Right hindlimb (tissue), 1 donor: Measurements from ENCODE around the gene CRTC2.
A peak's percentile ranks its signal among the peaks of the same experiment; 100 is the strongest.

ENCODE experiments used
- DNase-seq: peaks from one replicate; pipeline ENCODE4 v3.0.0-alpha.2; 2018

The CRTC2 gene

DNA sequence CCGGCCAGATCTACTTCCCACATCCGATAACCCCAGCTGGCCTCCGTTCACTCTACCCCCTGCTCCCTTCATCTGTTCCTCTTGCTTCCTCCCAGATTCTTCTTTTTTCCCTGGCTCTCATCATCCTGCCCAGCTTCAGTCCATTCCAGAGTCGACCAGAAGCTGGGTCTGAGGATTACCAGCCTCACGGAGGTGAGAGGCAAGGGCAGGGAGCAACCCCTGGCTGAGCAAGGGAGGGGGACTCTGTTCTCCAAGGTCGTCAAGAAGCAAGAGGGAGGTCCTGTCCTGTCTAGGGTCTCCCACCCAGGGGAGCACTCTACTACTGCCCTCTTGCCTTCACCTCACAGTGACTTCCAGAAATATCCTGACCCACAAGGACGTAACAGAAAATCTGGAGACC lies 15.1 kb upstream of the CRTC2 start:
- DNase-seq, result no peak

DNA sequence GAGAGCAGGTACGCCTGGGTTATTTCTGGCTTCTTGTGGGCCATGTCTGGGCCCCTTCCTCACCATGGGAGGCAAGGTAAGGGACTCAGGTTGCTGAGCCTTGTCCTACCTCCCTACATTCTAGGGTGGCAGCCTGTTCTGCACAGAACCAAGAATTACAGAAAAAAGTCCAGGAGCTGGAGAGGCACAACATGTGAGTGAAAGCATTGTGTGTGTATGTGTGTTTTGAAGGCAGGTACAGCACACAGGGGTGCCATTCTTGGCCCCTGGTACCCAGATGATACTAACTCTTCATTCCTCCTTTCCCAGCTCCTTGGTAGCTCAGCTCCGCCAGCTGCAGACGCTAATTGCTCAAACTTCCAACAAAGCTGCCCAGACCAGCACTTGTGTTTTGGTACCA lies 14.7 kb upstream of the CRTC2 start:
- DNase-seq, result no peak

DNA sequence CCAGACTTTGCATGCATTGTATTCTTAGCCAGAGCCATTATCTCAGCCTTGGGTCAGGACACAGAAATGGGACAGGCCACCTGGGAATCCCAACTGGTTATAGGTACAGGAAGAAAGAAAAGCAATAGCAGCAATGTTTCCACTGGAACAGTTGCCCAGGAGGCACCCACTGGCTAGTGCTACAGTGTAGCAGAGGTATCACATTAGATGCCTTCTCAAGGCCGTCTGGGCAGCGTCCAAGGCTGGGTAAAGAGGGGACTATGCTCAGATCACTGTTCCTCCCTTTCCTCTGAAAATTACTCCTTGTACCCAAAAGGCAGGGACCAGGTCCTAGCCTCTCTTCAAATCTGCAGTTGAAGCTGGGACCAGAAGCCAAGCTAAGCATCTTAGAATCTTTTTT lies 11.9 kb upstream of the CRTC2 start:
- no peak for DNase-seq

DNA sequence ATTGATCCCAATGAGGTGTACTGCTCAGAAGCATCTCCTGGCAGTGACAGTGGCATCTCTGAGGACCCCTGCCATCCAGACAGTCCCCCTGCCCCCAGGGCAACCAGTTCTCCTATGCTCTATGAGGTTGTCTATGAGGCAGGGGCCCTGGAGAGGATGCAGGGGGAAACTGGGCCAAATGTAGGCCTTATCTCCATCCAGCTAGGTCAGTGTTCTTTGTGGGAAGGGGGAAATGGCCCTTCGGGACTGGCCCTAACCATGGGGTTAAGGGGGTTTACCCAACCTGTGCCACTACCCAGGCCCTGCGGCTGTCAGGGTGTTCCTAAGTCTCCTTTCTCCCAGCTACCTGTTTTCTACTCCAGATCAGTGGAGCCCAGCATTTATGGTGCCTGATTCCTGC lies 10.6 kb upstream of the CRTC2 start:
- no peak for DNase-seq

DNA sequence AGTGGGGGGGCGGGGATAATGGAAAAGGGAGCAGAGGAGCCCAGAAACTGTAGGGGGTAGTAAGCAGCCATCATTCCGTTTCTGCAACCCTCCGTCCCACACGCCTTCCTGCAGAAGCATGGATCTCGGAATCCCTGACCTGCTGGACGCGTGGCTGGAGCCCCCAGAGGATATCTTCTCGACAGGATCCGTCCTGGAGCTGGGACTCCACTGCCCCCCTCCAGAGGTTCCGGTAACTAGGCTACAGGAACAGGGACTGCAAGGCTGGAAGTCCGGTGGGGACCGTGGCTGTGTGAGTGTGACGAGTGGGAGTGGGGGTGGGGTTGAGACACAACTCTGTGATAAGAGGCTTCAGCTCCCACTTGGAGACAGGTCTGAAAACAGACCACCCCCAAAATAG lies 10.0 kb upstream of the CRTC2 start:
- peak; percentile 46 for DNase-seq

DNA sequence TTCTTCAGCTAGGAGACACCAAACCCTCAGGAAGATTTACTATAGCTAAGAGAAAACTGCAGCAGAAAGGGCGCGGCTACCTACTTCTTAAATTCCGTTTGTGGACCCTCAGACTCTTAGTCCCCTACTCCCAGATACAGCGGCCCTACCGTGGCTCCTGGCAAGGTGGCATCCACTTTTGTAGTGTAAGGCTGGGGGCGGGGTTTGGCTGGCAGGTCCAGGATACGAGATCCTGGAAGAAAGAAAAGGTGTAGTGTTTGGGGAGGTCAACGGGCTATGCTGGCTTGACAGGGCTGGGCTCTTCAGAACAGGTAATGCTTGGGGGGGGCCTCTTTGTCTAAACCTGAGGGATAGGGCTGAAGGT lies 9.6 kb upstream of the CRTC2 start:
- DNase-seq, result no peak

DNA sequence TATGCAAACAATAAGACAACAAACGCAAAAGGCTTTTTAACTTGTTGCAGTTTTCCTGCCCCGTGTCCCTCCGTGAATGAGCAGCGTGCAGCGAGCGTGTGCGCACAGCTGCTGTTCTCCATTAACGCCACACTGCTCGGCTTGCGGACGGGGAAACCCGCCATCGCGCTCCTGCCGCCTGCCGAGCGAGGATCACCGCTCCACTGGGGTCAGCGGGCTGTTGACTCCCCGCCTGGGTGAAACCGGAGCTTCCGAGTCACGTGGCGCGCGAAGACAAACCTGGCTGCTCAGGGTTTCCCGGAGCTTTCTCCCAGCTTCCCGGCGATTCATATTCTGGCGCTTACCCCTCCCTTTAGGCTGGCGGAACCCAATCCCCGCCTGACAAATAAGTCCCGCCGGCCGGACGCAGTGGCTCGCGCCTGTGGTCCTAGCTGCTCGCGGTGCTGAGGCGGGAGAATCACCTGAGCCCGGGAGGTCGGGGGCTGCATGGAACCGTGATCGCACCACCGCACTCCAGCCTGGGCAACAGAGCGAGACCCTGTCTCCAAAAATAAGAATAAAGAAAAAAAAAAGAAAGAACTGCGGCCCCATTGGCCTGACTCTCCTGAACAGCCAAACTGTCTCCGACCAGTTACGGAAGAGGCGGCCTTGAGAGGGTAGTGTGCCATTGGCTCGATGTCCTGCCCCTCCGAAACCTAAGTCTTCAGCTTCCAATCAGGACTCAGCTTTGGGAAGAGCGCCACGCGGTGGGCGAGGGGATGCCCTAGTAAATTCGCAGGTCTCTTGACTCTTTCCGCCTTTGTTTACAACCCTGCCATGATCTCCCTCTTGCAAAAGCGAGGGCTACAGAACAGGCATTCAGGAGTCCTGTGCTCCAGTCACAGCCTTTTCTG lies 8.9 kb upstream of the CRTC2 start, which contains the start of gene CREB3L4:
TSS of gene CREB3L4 (plus strand) at position 796 of the 893 bp plus-strand sequence. CDS start 624 bp downstream, outside the sequence.
- peak; percentile 96 for DNase-seq

DNA sequence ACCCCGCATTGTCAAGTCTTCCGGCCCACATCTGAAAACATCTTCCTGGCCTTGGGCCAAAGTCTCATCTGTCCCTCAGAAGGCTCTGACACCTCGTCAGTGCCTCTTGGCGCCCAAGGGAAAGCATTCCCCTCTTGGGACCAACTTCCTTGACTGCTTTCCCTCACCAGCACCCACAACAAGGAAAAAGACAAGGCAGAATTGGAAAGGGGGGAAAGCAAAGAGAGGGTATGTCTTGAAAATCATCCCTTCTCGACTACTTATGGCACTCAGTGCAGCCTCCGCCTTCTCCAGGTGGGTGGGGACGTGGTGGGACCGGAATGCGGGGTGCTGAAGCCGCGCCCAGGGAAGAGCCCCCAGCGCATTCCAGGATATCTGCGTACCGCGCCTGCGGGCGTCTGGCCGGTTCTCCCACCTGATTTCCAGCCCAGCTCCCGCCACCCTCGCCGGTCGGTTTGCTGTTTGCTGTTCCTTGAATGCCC lies 5.5 kb upstream of the CRTC2 start:
- peak; percentile 62 for DNase-seq

DNA sequence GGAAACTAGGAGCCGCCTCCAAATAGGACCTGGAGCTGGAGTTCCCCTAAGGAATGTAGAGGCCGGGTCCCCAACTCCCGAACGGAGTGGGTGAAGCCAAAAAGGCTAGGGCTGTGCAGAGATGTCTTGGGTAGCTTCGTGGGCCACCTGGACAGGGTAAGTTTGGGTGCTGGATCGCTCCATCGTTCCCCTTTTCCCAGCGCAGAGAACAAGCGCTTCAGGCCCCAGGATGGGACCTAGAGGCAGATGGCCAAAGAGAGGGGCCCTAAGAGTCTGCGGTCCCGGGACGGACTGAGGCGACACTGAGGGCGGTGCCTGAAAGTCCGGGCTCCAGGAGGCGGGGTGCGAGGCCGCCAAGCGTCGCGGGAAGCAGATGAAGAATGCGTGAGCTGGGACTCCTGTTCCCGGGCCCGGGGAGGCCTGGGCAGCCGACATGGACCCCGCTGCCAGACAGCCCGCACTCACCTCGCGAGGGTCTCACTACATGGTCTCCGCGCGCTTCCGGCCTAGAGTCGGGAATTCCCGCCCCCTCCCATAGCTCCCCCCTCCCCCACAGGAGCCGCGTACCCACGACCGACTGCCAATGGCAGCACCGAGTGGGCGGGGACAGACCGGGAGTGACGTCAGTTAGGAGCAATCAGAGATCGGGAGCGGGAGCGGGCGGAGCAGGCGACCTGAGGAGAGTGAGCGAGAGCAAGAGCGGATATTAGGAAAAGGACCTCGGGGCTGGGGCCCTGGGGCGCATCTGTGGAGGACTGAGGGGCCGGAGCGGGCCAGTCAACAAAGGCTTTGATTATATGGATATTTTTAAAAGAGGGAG lies 4.8 kb upstream of the CRTC2 start, which contains the start of gene SLC39A1:
TSS of gene SLC39A1 (minus strand) at position 508 of the 820 bp plus-strand sequence. CDS start 822 bp downstream, outside the sequence.
- DNase-seq, result peak; percentile 99

DNA sequence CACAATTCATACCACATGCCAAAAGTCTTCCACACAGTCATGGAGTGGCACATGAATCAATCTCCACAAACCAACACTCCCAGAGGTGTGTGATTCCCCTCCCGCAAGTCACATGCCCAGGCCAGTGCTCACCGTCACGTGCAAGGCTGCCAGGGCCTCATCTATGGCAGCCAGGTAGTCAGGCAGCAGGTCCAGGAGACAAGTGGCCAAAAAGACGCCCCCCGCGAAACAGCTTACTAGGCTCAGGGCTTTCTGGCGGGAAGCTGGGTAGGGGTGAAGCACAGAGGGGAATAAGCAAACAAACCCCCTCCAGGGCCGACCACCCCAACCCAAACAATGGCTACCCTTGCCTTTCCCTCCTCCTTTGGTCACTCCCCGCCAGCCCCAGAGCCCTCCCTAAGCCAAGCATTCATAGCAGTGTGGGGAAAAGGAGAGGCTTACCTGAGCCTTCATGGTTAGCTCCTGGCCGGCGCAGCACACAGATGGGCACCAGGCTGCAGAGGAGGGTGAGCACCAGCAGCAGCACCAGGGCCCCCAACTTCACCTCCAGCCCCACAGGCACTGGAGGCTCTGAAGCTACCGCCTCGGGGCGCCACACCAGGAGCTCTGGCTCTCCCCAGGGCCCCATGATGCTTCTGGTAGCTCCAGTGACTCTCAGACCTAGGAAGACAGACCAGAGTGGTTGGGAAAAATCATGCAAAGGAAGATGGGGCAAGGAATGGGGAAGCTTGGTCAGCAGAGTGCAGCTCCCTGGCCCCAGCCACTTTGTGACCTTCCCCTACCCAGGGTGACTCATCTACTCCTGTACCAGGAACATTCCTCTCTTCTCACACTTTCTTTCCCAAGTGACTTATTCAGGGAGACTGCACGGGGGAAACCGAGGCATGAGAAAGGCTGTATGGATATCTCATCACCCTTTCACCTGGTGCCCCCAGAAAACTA lies 3.9 kb upstream of the CRTC2 start:
- DNase-seq, result no peak

DNA sequence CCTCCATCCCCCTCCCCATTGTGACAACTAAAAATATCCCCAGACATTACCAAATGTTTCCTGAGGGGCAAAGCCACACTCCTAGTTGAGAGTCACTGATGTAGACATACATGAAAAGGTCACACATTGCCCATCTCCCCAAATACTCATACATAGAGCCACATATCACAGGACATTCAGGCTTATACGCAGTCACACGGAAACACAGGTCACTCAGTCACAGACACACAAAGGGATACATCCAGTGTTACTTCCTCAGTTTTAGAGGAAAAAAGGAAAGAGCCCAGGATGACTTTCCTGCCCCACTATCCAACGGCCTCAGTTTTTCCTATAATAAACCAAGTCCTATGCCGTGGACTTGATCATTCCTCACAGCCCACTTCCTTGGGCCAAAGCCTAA lies 3.0 kb upstream of the CRTC2 start:
- no peak for DNase-seq

DNA sequence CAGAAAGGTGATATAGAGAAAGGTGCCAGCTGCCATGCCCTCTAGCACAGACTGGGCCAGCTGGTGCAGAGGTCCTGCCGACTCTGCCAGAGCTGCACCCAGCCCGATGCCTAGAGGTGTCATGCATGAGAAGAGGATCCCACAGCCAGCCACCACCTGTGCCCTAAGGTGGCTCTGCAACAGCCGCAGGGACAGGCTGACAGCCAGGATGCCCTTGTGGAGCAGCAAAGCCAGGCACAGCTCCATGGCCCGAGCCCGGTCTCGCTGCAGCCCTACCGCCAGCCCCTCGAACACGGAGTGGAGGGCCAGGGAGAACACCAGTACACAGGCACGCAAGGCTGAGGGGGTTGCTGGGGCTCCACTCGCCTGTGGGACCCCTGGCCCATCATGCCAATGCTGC lies 1.8 kb upstream of the CRTC2 start:
- DNase-seq, result no peak

DNA sequence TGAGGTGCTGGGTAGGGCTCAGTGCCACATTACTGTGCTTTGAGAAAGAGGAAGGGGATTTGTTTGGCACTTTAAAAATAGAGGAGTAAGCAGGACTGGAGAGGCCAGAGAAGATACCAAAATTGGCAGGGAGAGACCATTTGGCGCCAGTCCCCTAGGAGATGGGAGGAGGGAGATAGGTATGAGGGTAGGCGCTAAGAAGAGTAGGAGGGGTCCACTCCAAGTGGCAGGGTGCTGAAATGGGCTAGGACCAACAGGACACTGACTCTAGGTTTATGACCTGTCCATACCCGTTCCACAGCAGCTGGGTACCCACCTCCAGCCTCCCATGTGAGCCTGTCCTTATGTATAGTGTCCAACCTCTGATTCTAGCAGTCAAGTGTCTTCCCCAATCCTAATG lies 1.0 kb upstream of the CRTC2 start:
- DNase-seq, result no peak

DNA sequence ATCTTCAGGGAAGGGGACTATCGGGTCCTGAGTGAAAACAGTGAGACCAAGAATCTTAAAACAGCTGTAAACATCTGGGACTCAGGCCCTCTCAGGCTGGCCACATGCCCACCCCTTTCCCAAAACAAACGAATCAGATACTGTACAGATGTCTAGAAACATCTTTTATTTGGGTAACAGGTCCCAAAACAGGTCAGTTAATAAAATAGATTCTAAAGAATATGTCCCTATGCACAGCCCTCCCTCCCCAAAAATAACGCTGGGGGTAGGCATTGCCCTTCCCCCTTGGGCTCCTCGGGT lies 499 bp upstream of the CRTC2 start:
- DNase-seq, result no peak

DNA sequence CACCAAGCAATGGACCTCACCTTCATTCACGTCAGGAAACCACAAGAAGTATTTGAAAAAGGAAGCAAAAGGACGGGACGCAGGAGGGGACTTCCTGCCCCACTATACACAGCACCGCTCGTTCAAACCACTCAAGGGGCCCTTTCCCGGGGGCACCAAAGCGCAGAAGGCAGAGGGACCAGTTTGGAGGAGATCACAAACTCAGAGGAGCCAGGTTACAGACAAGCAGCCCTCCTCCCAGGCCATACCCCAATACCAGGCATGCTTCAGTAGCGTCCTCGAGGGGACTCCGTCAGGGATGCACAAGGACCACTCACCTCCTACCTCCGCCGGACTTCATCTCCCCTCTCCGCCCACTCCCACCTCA lies 685 bp downstream of the CRTC2 start:
- DNase-seq, result no peak

DNA sequence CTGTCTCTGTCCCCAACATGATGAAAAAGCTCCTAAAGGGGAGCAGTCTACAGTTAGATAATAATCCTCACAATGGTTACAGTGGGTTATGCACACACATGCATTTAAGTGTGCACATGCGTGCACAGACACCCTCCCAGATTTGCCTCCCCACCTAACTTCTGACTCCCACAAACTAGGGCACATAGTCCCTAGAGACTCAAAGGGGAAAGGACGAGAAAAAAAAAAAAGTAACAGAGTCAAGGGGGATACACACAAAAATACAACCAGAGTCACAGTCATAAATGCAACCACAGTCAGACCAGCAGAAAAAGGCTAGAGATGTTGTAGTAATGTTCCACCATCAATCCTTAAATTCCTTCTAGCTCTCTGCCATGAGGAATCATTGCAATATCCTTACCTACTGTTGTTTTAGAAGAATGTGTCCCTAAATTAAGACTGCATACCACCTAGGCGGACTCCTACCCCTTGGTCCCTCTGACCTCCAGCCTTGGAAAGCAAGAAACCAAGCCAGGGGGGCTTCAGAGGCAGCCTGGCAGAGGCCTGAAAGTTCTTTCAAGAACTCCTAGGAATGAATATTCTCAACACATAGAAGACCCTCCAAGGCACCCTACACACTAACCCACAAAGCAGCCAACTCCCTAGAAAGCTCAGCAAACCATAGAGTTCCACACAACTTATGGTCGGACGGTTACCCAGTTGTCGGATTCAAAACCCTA lies 1.3 kb downstream of the CRTC2 start:
- DNase-seq, result no peak

DNA sequence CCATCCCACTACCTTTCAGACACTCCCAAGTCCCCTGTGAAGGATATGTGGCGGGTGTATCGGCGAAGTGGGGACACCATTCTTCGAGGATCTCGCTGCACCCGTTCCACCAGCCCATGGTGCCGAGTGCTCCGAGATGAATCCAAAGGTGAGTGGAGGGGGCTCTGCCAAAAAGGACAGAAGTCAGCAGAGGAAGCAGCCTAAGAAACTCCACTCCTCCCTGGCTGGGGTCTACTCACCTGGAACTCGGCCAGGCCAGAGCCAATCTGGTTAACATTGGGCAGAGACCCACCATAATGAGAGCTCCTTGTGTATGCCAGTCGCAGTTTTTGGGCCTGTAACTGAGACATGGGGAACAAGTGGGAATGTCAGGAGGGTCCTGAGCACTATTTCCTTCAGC lies 3.6 kb downstream of the CRTC2 start:
- DNase-seq, result no peak

DNA sequence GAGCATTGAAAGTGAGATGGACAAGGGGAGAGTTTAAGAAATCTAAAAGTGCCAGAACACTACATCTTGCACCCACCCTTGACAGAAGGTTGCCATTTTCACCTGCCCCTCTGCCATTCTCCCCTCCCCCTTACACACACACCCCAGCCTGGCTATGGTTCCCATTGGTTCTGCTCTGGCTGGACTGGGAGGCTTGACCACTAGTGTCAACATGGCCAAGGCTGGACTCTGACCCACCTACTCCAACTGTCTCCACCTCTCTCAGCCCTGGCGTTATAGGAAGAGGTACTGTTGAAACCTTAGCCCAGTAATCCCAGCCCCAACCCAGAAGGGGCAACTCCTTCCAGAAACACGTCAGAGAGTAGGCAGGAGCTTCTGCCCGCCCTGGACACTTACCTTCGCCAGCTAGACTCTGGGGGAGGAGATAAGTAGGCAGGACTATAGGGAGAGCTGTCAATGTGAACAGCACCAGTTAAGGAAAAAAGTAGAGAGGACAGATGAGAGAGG lies 4.5 kb downstream of the CRTC2 start:
- no peak for DNase-seq

DNA sequence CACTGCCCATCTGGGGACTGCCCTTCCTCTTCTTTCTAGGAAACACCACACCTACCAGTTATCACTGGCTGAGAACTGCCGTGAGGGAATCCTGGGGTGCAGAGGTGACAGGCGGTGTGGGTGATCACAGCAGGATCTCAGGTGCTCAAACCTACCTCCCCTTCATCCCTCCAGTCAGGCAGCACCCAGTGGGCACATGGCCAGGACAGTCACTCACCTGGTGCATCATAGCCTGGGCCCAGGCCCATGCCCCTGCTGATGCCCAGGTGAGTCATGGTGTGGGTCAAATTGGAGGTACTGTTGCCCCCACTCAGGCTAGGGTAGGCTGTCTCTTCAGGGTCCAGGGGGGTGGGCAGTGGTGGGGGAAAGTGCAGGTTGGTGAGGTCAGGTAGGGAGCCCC lies 6.6 kb downstream of the CRTC2 start:
- no peak for DNase-seq

DNA sequence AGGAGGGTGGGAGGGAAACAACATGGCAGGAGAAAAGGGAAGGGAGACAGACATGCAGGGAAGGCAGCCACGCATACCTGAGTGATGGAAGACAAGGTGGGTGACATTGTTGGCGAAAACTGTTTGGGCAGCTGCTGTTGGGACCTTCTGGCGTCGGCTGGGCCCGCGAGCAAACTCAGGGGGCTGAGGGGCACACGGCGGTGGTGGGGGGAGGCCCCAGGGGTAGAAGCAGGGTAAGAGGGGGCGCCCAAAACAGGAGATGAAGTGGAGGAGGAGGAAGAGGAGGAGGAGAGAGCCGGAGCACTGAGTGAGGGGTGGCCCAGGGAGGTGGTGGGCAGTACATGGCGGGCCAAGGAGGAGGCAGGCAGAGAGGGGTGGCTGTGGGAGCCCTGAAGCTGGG lies 7.2 kb downstream of the CRTC2 start:
- DNase-seq, result no peak

DNA sequence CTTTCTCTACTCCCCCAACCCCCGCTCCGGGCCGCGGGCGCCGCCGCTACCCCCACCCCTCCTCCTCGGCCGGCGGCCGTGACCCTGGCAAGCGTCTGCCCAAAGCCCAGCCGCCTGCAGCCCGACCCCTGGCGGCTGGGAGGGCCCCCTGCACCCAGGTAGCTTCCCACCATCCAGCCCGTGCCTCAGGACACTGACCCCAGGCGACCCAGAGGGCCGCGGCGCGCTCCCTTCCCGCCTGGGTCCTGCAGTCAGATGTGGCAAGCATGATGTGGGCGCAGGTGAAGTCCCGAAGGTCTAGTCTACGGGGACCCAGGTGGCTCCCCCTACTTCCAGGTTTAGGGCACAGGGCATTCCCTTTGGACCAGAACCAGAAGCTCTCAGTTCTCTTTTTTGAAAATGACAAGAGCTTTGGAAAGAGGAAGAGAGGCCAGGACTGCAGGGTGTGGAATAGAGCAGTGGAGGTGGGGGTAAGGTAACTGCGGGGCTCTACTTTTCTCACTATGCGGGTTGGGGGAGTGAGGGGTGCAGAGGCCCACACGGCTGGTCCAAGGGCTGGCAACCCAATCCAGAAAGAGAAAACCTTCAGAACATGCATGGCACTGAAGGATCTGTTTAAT lies 11.7 kb downstream of the CRTC2 start, which contains the start of gene DENND4B:
TSS of gene DENND4B (minus strand) at position 97 of the 620 bp plus-strand sequence. CDS start 2,344 bp downstream, outside the sequence.
- DNase-seq, result peak; percentile 87
